Peyer's patch (tissue), 4 donors: ENCODE data around the gene IGFBP2.

ENCODE experiments used
- CTCF ChIP-seq, 6 experiments: fragments of 450-650 bp in 4 of 6; fragments of 200-600 bp in 2 of 6; sonication (generic) in 1 of 6; IDR thresholded peaks; one replicate each; pipeline ENCODE4 v1.5.1; 2017 to 2019; ENCODE audit warnings: antibody characterized with exemption in 6 of 6, mild to moderate bottlenecking in 3 of 6, moderate library complexity in 1 of 6
- POLR2A ChIP-seq, 2 donors: fragments of 450-650 bp; IDR thresholded peaks; one replicate each; pipeline ENCODE4 v1.5.1; 2017; ENCODE audit warnings: antibody characterized with exemption in 2 of 2, mild to moderate bottlenecking in 2 of 2, moderate library complexity in 2 of 2

- TF ChIP-seq CTCF (IDR thresholded peaks at IDR 0.05) (no peak), POLR2A (IDR thresholded peaks at IDR 0.05) (no peak)
These were observed 24.1 kb downstream of the IGFBP2 start for GRCh38 chr2:216657086-216657855.
